Stimulated activated CD4-positive, alpha-beta T cell treated with anti-CD3 and anti-CD28 coated beads, TNF-alpha, amount 100 ng/mL, for 48 hours (primary cell): ENCODE data around the gene CA14.
"Not testable (repeated sequence)": the region's sequence is repeated elsewhere in the genome, so short reads cannot be mapped to it uniquely, and the experiment has no call there.

ENCODE experiments used
- DNase-seq, 3 donors: peaks; one replicate each; pipeline ENCODE4 v3.0.0-alpha.2; 2020; ENCODE audit warnings: low read depth in 3 of 3

Gene CA14

DNA sequence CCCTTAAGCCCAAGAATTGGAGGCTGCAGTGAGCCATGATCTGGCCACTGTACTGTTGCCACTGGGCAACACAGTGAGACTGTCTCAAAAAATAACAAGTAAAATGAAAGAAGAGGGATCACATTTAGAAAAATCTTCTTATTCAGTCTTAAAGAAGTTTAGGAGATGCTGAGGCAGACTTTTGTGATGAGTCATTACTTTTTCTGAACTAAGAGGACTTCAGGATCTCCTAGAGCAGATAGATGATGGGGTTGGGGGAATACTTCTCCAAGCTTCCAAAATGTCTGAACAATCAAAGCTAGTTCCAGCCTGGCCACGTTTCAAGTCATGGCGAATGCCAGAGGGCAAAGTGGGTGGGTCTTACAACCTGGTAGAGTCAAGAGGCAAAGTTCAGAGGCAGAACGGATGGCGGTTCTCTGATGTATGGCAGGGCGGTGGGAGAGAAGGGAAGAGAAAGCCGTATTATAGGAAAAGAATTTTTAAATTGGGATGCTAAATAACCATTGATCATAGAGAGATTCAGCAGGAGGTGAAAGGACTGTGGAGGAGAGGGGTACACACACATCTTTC, 22.6 kb downstream of the CA14 start:
- no peak for DNase-seq

DNA sequence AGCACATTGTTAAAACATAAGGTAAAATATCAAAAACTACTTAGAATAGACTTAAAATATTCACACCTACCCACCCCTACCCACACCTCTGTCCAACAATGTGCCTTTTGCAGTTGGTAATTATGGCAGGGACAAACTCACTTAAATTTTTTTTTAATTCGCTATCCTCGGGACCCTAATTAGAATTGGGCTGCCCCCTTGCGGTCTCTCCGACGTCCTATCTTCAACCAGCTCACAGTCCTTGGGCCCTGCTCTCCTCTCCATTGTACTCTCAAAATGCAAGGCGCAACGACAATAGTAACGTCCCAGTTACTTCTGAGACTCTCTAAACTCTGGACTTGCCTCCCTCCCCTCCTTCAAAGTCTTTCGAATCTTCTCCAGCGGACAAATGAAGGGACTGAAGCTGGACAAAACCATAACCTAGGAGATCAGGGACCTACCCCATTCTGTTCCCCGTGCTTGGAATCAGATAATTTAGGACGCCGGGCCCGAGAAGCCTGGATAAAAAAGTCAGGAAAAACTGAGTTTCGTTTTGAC, 23.7 kb downstream of the CA14 start:
- DNase-seq: peak in 1 of 3 donors; percentile 37

DNA sequence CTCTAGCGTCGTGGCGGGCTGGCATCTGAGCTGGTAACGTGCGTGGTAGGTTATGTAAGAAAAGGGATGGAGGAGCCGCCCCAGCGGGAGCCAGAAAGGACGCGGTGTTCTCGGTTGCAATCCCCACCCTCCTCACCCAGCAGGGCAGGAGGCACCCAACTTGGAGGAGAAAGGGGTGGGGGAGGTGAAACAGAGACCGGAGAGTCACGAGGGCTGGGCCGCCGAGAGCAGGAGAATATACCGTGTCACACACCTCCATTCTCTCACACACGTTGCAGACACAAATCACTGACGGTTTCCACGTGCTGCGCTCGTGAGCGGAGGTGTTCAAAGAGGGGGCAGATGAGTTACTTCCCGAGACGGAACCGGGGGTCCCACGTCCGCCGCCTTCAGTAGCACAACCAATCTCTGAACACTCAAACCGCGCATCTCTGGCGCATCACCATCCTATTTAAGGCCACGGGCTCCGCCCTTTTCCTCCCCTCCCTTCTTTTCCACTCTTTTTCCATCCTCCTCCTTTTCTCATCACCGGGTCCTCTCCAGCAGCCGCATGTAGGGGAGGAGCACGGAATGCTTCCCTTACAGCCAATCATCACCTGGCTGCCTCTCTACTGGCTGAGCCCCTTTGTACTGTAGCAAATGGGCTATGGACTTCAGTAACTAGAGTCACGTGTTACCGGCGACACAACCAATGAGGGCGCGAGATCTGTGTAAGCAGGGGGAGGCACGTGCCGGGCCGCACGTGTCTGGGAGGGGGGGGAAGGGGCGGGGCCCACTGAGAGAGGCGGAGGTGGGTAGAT, 24.4 kb downstream of the CA14 start, which contains the start of gene CIART:
Gene CIART, plus strand, starts transcription at position 797 of the 800 bp plus-strand sequence. CDS start 714 bp downstream, outside the sequence.
- DNase-seq: peak; percentile 53 to 80 (median 74)

DNA sequence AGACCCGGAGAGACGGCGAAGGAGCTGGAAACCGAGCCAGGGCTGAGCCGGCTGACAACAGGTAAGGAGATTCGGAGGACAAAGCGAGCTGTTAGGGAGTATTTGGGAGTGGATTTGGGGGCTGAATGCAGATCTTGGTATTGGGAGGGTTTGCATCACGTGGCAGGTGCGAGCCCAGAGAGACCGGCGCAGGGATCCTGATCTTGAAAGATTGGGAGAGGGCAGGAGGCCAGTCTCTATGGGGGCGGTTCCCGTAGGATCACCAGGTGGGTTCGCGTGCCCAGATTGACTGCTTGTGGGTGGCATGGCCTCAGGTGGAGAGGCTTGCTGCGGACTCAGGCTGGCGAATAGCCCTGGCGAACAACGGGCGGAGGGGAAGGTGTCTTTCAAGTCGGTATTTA, 25.0 kb downstream of the CA14 start:
- DNase-seq: no peak

DNA sequence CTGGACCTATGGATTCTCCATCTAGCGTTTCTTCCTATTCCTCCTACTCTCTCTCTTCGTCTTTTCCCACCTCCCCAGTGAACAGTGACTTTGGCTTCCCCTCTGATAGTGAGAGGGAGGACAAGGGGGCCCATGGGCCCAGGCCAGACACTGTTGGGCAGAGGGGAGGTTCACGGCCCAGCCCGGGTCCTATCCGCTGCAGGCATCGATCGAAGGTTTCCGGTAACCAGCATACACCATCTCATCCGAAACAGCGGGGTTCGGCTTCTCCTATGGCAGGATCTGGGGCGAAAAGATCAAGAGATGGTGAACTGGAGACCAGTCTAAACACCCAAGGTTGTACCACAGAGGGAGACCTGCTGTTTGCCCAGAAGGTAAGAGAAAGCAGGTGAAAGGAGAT, 25.7 kb downstream of the CA14 start:
- DNase-seq: no peak

DNA sequence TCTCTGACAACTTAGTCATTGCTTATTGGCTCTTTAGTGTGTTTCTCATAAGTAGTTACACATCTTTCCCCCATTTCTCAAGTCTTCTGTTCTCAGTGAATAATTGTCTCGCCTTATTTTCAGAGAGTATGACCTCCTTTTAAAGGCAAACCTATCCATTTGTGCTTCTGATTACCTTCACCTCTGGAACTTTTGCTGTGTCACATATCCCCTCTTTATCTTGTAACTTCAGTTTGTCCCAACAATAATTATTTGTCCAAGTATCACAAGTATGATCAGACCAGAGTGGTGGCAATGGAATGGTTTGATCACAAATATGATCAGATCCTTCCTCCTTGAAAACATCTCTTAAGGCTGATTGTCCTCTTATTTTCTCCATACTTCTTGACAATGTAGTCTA, 30.8 kb downstream of the CA14 start:
- no peak for DNase-seq

DNA sequence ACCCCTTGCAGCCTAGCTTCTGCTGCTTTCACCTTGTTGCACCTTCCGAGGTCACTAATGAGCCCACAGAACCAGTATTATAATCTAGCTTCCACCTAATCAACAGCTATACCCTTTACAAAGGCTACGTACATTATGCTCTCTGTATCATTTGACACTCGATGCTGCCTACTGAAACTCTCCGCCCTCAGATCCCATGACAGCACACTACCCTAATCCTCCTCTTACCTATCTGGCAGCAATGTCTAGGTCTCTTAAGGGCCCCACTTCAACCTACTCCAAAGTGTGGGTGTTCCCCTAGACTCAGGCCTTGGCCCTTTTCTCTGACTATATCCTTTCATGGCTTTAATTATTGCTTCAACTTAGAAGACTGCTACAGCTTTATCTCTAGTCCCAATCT, 31.2 kb downstream of the CA14 start:
- DNase-seq: no peak

DNA sequence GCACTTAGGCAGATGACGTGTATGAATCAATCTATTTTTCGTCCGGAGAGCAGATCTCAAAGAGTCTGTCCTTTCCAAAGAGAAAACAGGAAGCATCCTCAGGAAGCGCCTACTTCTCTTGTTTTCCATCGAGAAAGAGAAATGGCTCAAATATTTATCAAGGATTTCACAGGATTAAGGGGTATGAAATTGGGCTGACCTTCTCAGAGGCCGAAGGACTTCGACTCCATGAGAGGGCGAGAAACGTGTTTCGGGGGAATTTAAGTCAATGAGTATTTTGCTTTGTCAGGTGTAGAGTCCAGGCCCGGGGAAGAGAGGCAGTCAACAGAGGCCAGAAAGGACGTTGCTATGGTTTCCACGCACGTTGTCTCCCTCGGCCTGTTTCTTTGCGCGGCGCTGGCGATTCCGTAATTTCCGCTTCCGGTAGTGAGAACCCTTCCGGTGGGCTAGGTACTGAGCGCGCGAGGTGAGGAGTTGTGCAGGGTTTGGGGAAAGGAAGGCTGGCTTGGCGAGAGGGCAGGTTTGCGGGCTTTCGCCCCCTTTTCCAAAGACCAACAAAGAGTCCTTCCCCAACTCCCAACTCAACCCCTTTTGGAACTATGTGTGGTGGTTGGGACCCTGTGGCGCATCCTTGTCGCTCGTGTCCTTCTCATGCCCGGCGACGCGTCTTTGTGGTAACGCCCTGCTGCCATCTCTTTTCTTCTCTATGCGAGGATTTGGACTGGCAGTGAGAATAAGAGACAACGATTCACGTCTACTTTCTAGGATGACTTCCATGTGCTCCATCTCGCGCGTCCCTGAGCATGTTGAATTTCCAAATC, 36.1 kb downstream of the CA14 start, which contains the start of gene MRPS21:
Gene MRPS21, plus strand, starts transcription at position 429 of the 821 bp plus-strand sequence. CDS start 506 bp downstream, outside the sequence.
- peak; percentile 81 to 84 (median 81) for DNase-seq

DNA sequence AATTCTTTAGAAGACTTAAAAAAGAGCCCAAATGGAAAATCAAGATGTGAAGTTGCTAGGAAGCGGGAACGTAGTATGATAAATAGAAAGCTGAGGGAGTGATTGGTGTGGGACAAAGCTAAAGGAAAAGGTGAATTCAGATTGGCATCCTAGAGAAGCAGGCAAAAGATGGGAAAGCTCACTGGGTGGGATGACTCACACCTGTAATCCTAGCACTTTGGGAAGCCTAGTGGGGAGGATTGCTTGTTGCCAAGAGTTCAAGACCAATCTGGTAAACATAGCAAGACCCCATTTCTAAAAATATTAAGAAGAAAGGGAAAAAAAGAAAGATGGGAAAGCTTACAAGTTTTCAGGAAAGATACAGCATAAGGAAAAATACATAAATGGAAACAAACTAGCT, 37.9 kb downstream of the CA14 start:
- no peak for DNase-seq

DNA sequence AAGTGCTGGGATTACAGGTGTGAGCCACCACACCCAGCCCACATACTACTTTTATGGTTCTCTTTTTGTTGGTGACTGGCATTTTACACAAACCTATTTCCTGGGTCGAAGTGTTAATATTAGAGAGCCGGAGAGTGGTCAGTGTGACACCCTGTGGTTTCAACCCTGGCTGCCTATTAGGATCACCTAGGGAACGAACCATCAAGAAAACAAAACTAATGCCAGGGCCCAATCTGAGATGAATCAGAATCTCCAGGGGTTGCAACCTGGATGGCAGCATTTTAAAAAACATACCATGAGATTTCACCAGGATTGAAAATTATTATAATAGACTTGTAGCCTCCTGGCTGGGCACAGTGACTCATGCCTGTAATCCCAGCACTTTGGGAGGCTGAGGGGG, 42.1 kb downstream of the CA14 start:
- DNase-seq: no peak

DNA sequence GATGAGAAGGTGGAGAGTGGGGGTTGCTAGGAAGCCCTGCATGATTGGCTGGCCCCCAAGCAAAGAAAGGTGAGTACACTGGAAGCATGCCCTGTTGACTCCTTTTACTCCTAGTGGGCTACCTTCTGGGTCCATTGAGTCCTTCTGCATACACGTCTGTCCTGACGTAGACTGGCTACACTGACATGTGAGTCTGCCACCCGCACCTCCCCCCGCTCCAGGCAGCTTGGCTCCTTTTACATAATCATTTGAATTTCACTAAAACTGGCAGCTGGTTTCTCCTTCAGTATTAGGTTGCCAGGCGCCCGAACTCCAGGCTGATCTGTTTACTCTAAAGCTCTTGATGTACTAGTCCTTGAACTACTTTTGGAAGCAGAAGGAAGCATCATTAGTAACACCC, 44.8 kb downstream of the CA14 start:
- no peak for DNase-seq

DNA sequence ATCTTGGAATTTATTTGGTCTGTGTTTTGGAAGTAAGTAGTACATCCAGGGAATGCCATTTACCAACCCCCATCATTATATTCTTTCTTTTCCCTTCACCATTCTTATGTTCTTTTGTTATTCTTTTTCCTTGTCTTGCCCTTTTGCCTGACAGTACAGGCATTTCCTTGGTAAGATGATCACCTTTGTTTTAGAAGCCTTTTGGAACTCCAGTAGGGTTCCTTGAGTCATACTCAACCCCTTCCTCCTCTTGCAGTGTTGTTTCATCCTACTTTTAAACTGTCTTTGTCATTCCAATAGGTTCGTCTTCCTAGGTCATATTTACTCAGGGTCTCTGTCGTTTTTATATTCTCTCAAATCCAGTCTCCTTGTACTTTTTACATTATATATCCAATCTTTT, 45.3 kb downstream of the CA14 start:
- no peak for DNase-seq

DNA sequence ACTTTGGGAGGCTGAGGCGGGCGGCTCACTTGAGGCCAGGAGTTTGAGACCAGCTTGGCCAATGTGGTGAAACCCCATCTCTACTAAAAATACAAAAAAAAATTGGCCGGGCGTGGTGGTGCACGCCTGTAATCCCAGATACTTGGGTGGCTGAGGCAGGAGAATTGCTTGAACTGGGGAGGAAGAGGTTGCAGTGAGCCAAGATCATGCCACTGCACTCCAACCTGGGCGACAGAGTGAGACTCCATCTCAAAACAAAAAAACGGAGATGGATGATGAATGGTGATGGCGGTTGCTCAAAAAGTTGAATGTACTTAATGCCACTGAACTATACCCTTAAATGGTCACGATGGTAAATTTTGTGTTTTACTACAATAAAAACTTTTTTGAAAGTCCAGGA, 51.0 kb downstream of the CA14 start:
- DNase-seq: not testable (repeated sequence)

DNA sequence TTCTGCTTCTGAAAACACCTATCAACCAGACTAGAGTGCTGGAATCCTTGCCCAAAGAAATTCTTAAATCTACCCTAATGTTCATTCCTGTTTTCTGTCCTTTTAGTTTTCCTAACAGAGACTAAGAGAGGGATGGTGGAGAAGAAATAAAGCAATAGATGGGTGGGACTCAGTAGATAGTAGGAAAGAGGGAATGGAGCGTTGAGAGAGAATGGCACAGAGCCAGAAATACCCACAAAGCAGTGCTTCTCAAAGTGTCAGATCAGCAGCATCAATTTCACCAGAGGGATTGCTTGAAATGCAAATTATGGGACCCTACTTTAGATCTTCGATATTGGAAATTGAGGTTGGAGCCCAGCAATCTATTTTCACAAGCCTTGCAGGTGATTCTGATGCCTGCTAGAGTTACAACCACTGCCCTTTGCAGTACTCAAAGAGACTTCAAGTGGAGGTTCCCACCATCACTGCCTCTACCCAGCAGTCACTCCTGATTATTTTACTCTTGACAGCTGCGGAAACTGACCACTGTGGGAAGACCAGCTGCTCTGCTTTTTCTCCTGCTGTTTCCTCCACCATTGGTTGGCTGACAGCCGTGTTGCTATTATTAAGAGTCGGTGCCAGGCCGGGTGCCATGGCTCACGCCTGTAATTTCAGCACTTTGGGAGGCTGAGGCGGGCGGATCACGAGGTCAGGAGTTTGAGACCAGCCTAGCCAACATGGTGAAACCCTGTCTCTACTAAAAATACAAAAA, 52.4 kb downstream of the CA14 start:
- DNase-seq: no peak

DNA sequence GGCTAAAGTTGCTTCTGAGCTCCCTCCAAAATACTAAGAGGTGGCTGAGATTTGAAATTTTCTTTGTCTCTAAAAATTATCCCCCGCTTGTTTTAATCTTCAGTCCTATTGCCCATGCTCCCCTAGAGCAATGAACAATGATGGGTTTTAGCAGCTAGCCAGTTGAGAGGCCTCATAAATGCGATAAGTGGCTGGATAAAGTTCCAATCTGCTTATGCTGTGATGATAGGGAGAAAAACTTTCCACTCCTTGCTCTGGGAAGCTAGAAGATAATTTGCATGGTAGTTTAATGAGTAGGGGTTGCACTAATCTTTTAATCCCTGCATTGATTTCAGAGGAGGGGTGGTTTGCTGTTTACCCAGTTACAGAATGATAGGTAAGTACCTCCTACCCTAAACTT, 54.2 kb downstream of the CA14 start:
- no peak for DNase-seq
